ENCODE results near the gene KRT6C. TPM values are rescaled to one million over a fixed set of nuclear protein-coding genes. Genes with fewer than 3 reads are reported as not detected.
"Not testable (repeated sequence)": the region's sequence is repeated elsewhere in the genome, so short reads cannot be mapped to it uniquely, and the experiment has no call there.

The KRT6C gene
- total and polyA plus RNA-seq, 8 donors = not detected

GRCh38 chr12:52495389-52495788 is 21.8 kb upstream of the KRT6C start:
- Histone ChIP-seq H3K9me3 (no peaks in the 10 kb centered on the region), H3K4me1 (peaks cover 10 to 27% of the 10 kb centered on the region in 2 donors), H3K27ac (no peak overlapping the region), H3K27me3 (peaks cover 0 to 25% of the 10 kb centered on the region in 2 donors), H3K4me3 (no peak overlapping the region), H3K36me3 (no peaks in the 10 kb centered on the region)
- TF ChIP-seq CTCF (IDR thresholded peaks at IDR 0.05) = no peak
- DNase-seq (peak in 1 of 4 donors; percentile 2), ATAC-seq (peak; percentile 51)
- intact Hi-C loops (cut with DNase I) = no loop called here

GRCh38 chr12:52494518-52494917 is 20.9 kb upstream of the KRT6C start:
- no peak overlapping the region for H3K27ac ChIP-seq

GRCh38 chr12:52494100-52494499 is 20.5 kb upstream of the KRT6C start:
- ATAC-seq = peak; percentile 4
- no peak overlapping the region for H3K27ac ChIP-seq
- no peak overlapping the region for H3K4me3 ChIP-seq
- TF ChIP-seq CTCF (IDR thresholded peaks at IDR 0.05) = no peak
- peaks cover 0 to 30% of the 10 kb centered on the region in 2 donors for H3K27me3 ChIP-seq
- peaks cover 10 to 27% of the 10 kb centered on the region in 2 donors for H3K4me1 ChIP-seq
- DNase-seq = no peak
- no peaks in the 10 kb centered on the region for H3K9me3 ChIP-seq
- H3K36me3 ChIP-seq = no peaks in the 10 kb centered on the region
- intact Hi-C loops (cut with DNase I) = no loop called here

More at GRCh38 chr12:52494518-52494917, 20.9 kb upstream of the KRT6C start:
- Histone ChIP-seq H3K4me1 (peaks cover 10 to 27% of the 10 kb centered on the region in 2 donors), H3K4me3 (no peak overlapping the region), H3K27me3 (peaks cover 0 to 30% of the 10 kb centered on the region in 2 donors), H3K36me3 (no peaks in the 10 kb centered on the region), H3K9me3 (no peaks in the 10 kb centered on the region)
- ATAC-seq = peak; percentile 77
- DNase-seq = no peak
- no peak for TF ChIP-seq CTCF (IDR thresholded peaks at IDR 0.05)
- intact Hi-C loops (cut with DNase I) = no loop called here

- no peak for TF ChIP-seq CTCF (IDR thresholded peaks at IDR 0.05)
- Histone ChIP-seq H3K4me3 (no peak within 1 kb of the TSS), H3K27ac (no peak within 1 kb of the TSS), H3K27me3 (peaks cover 0 to 29% of the 10 kb centered on the region in 2 donors), H3K4me1 (peaks cover 10 to 27% of the 10 kb centered on the region in 2 donors), H3K36me3 (no peaks in the 10 kb centered on the region), H3K9me3 (no peaks in the 10 kb centered on the region)
- DNase-seq (no peak), ATAC-seq (no peak)
- intact Hi-C loops (cut with DNase I) = no loop called here
These were observed 19.6 kb upstream of the KRT6C start, which contains the start of gene KRT6A for GRCh38 chr12:52493172-52493571. KRT6A (minus strand) TSS chr12:52493257; CDS start chr12:52493188, 69 bp downstream.

GRCh38 chr12:52492405-52492804 is 18.8 kb upstream of the KRT6C start:
- peaks cover 0 to 21% of the 10 kb centered on the region in 2 donors for H3K27me3 ChIP-seq
- H3K9me3 ChIP-seq; intact Hi-C loops (cut with DNase I); H3K4me3 ChIP-seq; H3K27ac ChIP-seq; ATAC-seq; DNase-seq; H3K36me3 ChIP-seq: not testable (repeated sequence)
- peaks cover 10 to 27% of the 10 kb centered on the region in 2 donors for H3K4me1 ChIP-seq

GRCh38 chr12:52491495-52491894 is 17.9 kb upstream of the KRT6C start:
- H3K27ac ChIP-seq; intact Hi-C loops (cut with DNase I); H3K36me3 ChIP-seq; H3K9me3 ChIP-seq; DNase-seq; ATAC-seq; H3K4me3 ChIP-seq: not testable (repeated sequence)
- peaks cover under 1 to 24% of the 10 kb centered on the region in 2 donors for H3K27me3 ChIP-seq
- peaks cover 10 to 27% of the 10 kb centered on the region in 2 donors for H3K4me1 ChIP-seq

Measured in left lung (tissue), 10 donors.